HG03097 (cell line): ENCODE data around the gene SP6.
A peak's percentile ranks its signal among the peaks of the same experiment; 100 is the strongest.

Experiments
- ATAC-seq: cut with Tn5 transposase; IDR thresholded peaks from one replicate; pipeline ENCODE4 v1.9.1; 2021; ENCODE audit not compliant: unreplicated experiment, low FRiP score

The SP6 gene

GRCh38 chr17:47857551-47858455 lies 6.8 kb upstream of the SP6 start:
- ATAC-seq, result no peak

- no peak for ATAC-seq
Observed at GRCh38 chr17:47856830-47857229, 5.9 kb upstream of the SP6 start.

GRCh38 chr17:47855737-47856136 lies 4.8 kb upstream of the SP6 start:
- ATAC-seq, result no peak

GRCh38 chr17:47853616-47854015 lies 2.7 kb upstream of the SP6 start:
- no peak for ATAC-seq

- no peak for ATAC-seq
Observed at GRCh38 chr17:47852113-47852949, 1.4 kb upstream of the SP6 start.

- no peak for ATAC-seq
Observed at GRCh38 chr17:47851764-47852112, 775 bp upstream of the SP6 start.

- no peak for ATAC-seq
Observed at GRCh38 chr17:47850373-47850691, 631 bp downstream of the SP6 start.

GRCh38 chr17:47848198-47848513 lies 2.8 kb downstream of the SP6 start:
- no peak for ATAC-seq

GRCh38 chr17:47847341-47848197 lies 3.4 kb downstream of the SP6 start:
- ATAC-seq, result no peak

- ATAC-seq, result no peak
Observed at GRCh38 chr17:47846716-47847340, 4.1 kb downstream of the SP6 start.

GRCh38 chr17:47845716-47846075 lies 5.3 kb downstream of the SP6 start:
- no peak for ATAC-seq

GRCh38 chr17:47844814-47845715 lies 5.9 kb downstream of the SP6 start:
- ATAC-seq, result no peak

GRCh38 chr17:47844227-47844626 lies 6.7 kb downstream of the SP6 start:
- ATAC-seq, result no peak

GRCh38 chr17:47843391-47843730 lies 7.6 kb downstream of the SP6 start:
- no peak for ATAC-seq

- ATAC-seq, result no peak
Observed at GRCh38 chr17:47841488-47842291, 9.3 kb downstream of the SP6 start.

GRCh38 chr17:47840742-47841487 lies 10.0 kb downstream of the SP6 start, which contains the start of gene SCRN2:
Gene SCRN2 (minus strand): TSS chr17:47841273. CDS start chr17:47840843, 430 bp downstream.
- ATAC-seq, result peak; percentile 65

GRCh38 chr17:47840001-47840741 lies 10.8 kb downstream of the SP6 start:
- no peak for ATAC-seq

- no peak for ATAC-seq
Observed at GRCh38 chr17:47839071-47839470, 11.9 kb downstream of the SP6 start.
